Astrocyte of the cerebellum (primary cell): ENCODE results near the gene AGBL3.

Experiments used
- DNase-seq: peaks from one replicate; pipeline ENCODE4 v3.0.0-alpha.2; 2011; ENCODE audit warnings: low read depth
- H3K4me3 ChIP-seq: 2 replicates; pipeline ENCODE4 v1.5.1; 2011; ENCODE audit warnings: mild to moderate bottlenecking, low read depth, low read length, moderate library complexity
- CTCF ChIP-seq: IDR thresholded peaks from 2 replicates; pipeline ENCODE4 v1.5.1; 2012; ENCODE audit warnings: low read length, low read depth, moderate library complexity, mild to moderate bottlenecking; ENCODE audit errors: missing control alignments
- in situ Hi-C: cut with HindIII; loops from 2 replicates; pipeline ENCODE4 v1.10.0; 2017; ENCODE audit warnings: low sequenced_read_pairs

Gene AGBL3

GRCh38 chr7:134988161-134988560 is 1.9 kb downstream of the AGBL3 start:
- TF ChIP-seq CTCF = no peak
- in situ Hi-C loops = no loop called here
- DNase-seq = no peak
- H3K4me3 ChIP-seq = no peak overlapping the region

GRCh38 chr7:134991469-134992339 is 5.4 kb downstream of the AGBL3 start:
- peak; percentile 29 for DNase-seq
- no peak overlapping the region for H3K4me3 ChIP-seq
- in situ Hi-C loops = no loop called here
- no peak for TF ChIP-seq CTCF

DNA sequence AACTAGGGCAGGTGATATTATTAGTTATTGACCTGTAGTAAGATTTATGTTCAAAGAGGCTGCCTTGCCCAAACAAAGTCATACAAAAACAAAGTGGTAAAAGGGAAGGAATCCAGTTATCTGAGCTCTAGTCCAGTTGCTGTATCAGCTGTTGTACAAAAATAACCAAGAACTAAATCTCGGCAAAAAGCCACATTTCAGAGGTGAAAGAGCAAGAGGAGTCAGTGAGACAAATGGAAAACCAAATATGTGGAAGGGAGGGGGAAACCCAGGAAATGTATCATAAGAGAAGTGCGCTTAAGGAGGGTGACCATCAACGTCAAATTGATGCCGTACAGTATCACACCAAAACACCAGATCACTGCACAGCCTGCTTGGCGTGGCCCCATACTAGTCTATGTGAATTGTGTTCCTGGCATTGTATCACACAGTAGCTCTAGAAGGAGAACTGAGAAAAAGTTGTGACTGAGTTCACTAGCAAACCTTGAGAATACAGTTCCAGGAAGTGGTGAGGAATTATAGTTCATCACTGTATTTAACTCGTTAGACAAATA is 6.4 kb downstream of the AGBL3 start:
- H3K4me3 ChIP-seq = no peak overlapping the region
- no peak for DNase-seq
- TF ChIP-seq CTCF = no peak
- in situ Hi-C loops = no loop called here

GRCh38 chr7:134993877-134994456 is 7.7 kb downstream of the AGBL3 start:
- in situ Hi-C loops = no loop called here
- no peak overlapping the region for H3K4me3 ChIP-seq
- TF ChIP-seq CTCF = no peak
- no peak for DNase-seq

GRCh38 chr7:134995239-134996096 is 9.2 kb downstream of the AGBL3 start:
- H3K4me3 ChIP-seq = no peak overlapping the region
- in situ Hi-C loops = loop anchor here (5.0 kb wide), 1 partner anchor 42 kb away; no protein-coding TSS in a partner anchor
- DNase-seq = no peak
- no peak for TF ChIP-seq CTCF

GRCh38 chr7:134996097-134996550 is 9.8 kb downstream of the AGBL3 start:
- TF ChIP-seq CTCF = no peak
- H3K4me3 ChIP-seq = no peak overlapping the region
- in situ Hi-C loops = loop anchor here (5.0 kb wide), 1 partner anchor 41 kb away; no protein-coding TSS in a partner anchor
- DNase-seq = peak; percentile 37
